ENCODE data around the gene GUCY1B1. TPM values are rescaled to one million over a fixed set of nuclear protein-coding genes. Genes with fewer than 3 reads are reported as not detected.

Gene GUCY1B1
- total and polyA plus RNA-seq, 8 donors, result 3.9 to 18.1 (median 5.4) TPM

- 11 to 22% methylated on average over 3 of the region's 3 CpGs for WGBS, 2 donors
- intact Hi-C loops (cut with DNase I), result loop anchor here in 1 of 3 donors (10.0 kb wide), 1 partner anchor 122 kb away; no protein-coding TSS in a partner anchor
- no peak for FAIRE-seq
These were observed 63.8 kb downstream of the GUCY1B1 start for GRCh38 chr4:155822572-155822971.

GRCh38 chr4:155828628-155829027, 69.8 kb downstream of the GUCY1B1 start:
- WGBS, 2 donors, result 83 to 88% methylated on average over 3 of the region's 3 CpGs
- DNase-seq, result no peak
- Histone ChIP-seq H3K36me3 (no peaks in the 10 kb centered on the region), H3K4me1 (no peaks in the 10 kb centered on the region), H3K27ac (no peak overlapping the region), H3K9me3 (peaks cover 0 to 4% (median 0%) of the 10 kb centered on the region in 4 donors), H3K27me3 (no peaks in the 10 kb centered on the region), H3K4me3 (no peak overlapping the region)
- FAIRE-seq, result no peak
- intact Hi-C loops (cut with DNase I), result loop anchor here in 1 of 3 donors (10.0 kb wide), 1 partner anchor 116 kb away; no protein-coding TSS in a partner anchor
- TF ChIP-seq CTCF (IDR thresholded peaks at IDR 0.05), result no peak
- ATAC-seq, result no peak

More at GRCh38 chr4:155822572-155822971, 63.8 kb downstream of the GUCY1B1 start:
- Histone ChIP-seq H3K27me3 (no peaks in the 10 kb centered on the region), H3K36me3 (no peaks in the 10 kb centered on the region), H3K4me1 (no peaks in the 10 kb centered on the region), H3K4me3 (no peak overlapping the region), H3K27ac (no peak overlapping the region), H3K9me3 (no peaks in the 10 kb centered on the region)
- DNase-seq (no peak), ATAC-seq (no peak)
- TF ChIP-seq CTCF (IDR thresholded peaks at IDR 0.05), result no peak

GRCh38 chr4:155832664-155833063, 73.8 kb downstream of the GUCY1B1 start:
- Histone ChIP-seq H3K9me3 (peaks cover 0 to 4% (median 0%) of the 10 kb centered on the region in 4 donors), H3K27me3 (no peaks in the 10 kb centered on the region), H3K4me1 (no peaks in the 10 kb centered on the region), H3K36me3 (no peaks in the 10 kb centered on the region), H3K4me3 (no peak overlapping the region), H3K27ac (no peak overlapping the region)
- intact Hi-C loops (cut with DNase I), result no loop called here
- TF ChIP-seq CTCF (IDR thresholded peaks at IDR 0.05), result no peak
- ATAC-seq (no peak), DNase-seq (no peak), FAIRE-seq (no peak)

GRCh38 chr4:155837203-155837796, 78.5 kb downstream of the GUCY1B1 start:
- intact Hi-C loops (cut with DNase I), result no loop called here
- no peaks in the 10 kb centered on the region for H3K4me1 ChIP-seq

More at GRCh38 chr4:155837203-155837796, 78.5 kb downstream of the GUCY1B1 start:
- FAIRE-seq (no peak), ATAC-seq (no peak), DNase-seq (no peak)
- Histone ChIP-seq H3K27me3 (no peaks in the 10 kb centered on the region), H3K36me3 (no peaks in the 10 kb centered on the region), H3K27ac (no peak overlapping the region), H3K4me3 (no peak overlapping the region), H3K9me3 (no peaks in the 10 kb centered on the region)
- WGBS, 2 donors, result 44 to 52% methylated on average over 1 of the region's 1 CpG
- no peak for TF ChIP-seq CTCF (IDR thresholded peaks at IDR 0.05)

All from pancreas (tissue), 10 donors.